A549 (cell line): ENCODE data around the gene UBE3C. TPM values are rescaled to one million over a fixed set of nuclear protein-coding genes. Genes with fewer than 3 reads are reported as not detected.

ENCODE experiments used
- ATAC-seq, 2 experiments: fragments of 200-7000 bp in 1 of 2; fragments of >200 bp in 1 of 2; cut with Nextera tagmentation in 1 of 2; cut with Tn5 transposase in 1 of 2; 3 replicates each; pipeline versions ENCODE4 v1.8.0 to v1.9.1; 2018 to 2020; ENCODE audit warnings: mild to moderate bottlenecking in 1 of 2, moderate library complexity in 1 of 2
- CTCF ChIA-PET: fragments of 300-600 bp; sonication (Branson Sonifier 250); formaldehyde crosslinking; extraction: SDS; loops from one replicate; lab custom pipeline; 2021; ENCODE audit warnings: antibody characterized with exemption, inconsistent platforms; lab: Yijun Ruan, JAX
- POLR2A ChIA-PET: fragments of 350-600 bp; formaldehyde crosslinking; extraction: SDS; loops from one replicate; lab custom pipeline; 2021; ENCODE audit warnings: antibody characterized with exemption, inconsistent platforms; lab: Yijun Ruan, JAX
- DNase-seq, 2 experiments: peaks; one replicate each; pipeline versions ENCODE4 v3.0.0 to v3.0.0-alpha.2; 2011 to 2016; ENCODE audit warnings: low read depth in 1 of 2, low spot score in 1 of 2
- FAIRE-seq: peaks from 2 replicates; lab custom pipeline; 2011; peaks lifted over from hg19 to GRCh38; lab: Jason Lieb, UNC
- H3K27ac ChIP-seq, 2 experiments: fragments of >200 bp; sonication (Bioruptor Twin); formaldehyde crosslinking; 3 replicates each; pipeline ENCODE4 v1.5.1; 2016 to 2017
- H3K4me1 ChIP-seq: fragments of >200 bp; sonication (Bioruptor Twin); formaldehyde crosslinking; 3 replicates; pipeline ENCODE4 v1.6.1; 2016
- H3K4me2 ChIP-seq: fragments of >200 bp; sonication (Bioruptor Twin); formaldehyde crosslinking; 3 replicates; pipeline ENCODE4 v1.6.1; 2016
- H3K4me3 ChIP-seq: fragments of >200 bp; sonication (Bioruptor Twin); formaldehyde crosslinking; 3 replicates; pipeline ENCODE4 v1.5.1; 2016
- H3K9me3 ChIP-seq: fragments of >200 bp; sonication (Bioruptor Twin); formaldehyde crosslinking; 3 replicates; pipeline ENCODE4 v1.6.1; 2016
- ATOH8 ChIP-seq: fragments of 250-450 bp; sonication (Bioruptor Pico); IDR thresholded peaks from 2 replicates; pipeline ENCODE4 v1.5.0; 2020; ENCODE audit warnings: low read depth, mild to moderate bottlenecking, moderate library complexity
- CBX8 ChIP-seq: fragments of 200-600 bp; sonication (generic); IDR thresholded peaks from 2 replicates; pipeline ENCODE4 v1.6.1; 2016
- CEBPB ChIP-seq, 2 experiments: fragments of >200 bp in 1 of 2; sonication (Bioruptor Twin) in 1 of 2; formaldehyde crosslinking in 1 of 2; IDR thresholded peaks; 2 replicates each; pipeline ENCODE4 v1.6.1; 2012 to 2016
- CHD4 ChIP-seq: fragments of 200-600 bp; sonication (generic); IDR thresholded peaks from 2 replicates; pipeline ENCODE4 v1.6.1; 2016; ENCODE audit warnings: antibody characterized with exemption, mild to moderate bottlenecking, borderline replicate concordance
- CTCF ChIP-seq: fragments of >200 bp; sonication (Bioruptor Twin); formaldehyde crosslinking; IDR thresholded peaks from 3 replicates; pipeline ENCODE4 v1.5.1; 2016
- E2F6 ChIP-seq: IDR thresholded peaks from 2 replicates; pipeline ENCODE4 v1.6.1; 2012; ENCODE audit warnings: low read depth, borderline replicate concordance
- EHMT2 ChIP-seq: fragments of 200-600 bp; sonication (generic); IDR thresholded peaks from 2 replicates; pipeline ENCODE4 v1.6.1; 2016; ENCODE audit warnings: antibody characterized with exemption, low read depth, mild to moderate bottlenecking, moderate library complexity
- EP300 ChIP-seq, 2 experiments: fragments of >200 bp; sonication (Bioruptor Twin); formaldehyde crosslinking; IDR thresholded peaks; 2 replicates in 1 of 2; 3 replicates in 1 of 2; pipeline ENCODE4 v1.6.1; 2016 to 2017
- FOSB ChIP-seq: fragments of 250-450 bp; sonication (Bioruptor Pico); IDR thresholded peaks from 2 replicates; pipeline ENCODE4 v1.5.0; 2020; ENCODE audit warnings: mild to moderate bottlenecking, moderate library complexity
- HOXB13 ChIP-seq: fragments of 250-450 bp; sonication (Bioruptor Pico); IDR thresholded peaks from 2 replicates; pipeline ENCODE4 v1.5.0; 2020; ENCODE audit warnings: low read depth, mild to moderate bottlenecking, moderate library complexity
- JUN ChIP-seq, 2 experiments: fragments of >200 bp; sonication (Bioruptor Twin); formaldehyde crosslinking; IDR thresholded peaks; 2 replicates in 1 of 2; 3 replicates in 1 of 2; pipeline ENCODE4 v1.6.1; 2016 to 2017
- JUNB ChIP-seq: fragments of >200 bp; sonication (Bioruptor Twin); formaldehyde crosslinking; IDR thresholded peaks from 2 replicates; pipeline ENCODE4 v1.6.1; 2016
- NR3C1 ChIP-seq: fragments of >200 bp; sonication (Bioruptor Twin); formaldehyde crosslinking; IDR thresholded peaks from 3 replicates; pipeline ENCODE4 v1.6.1; 2017
- POLR2A ChIP-seq: IDR thresholded peaks from 2 replicates; pipeline ENCODE4 v1.6.1; 2012; ENCODE audit warnings: mild to moderate bottlenecking, low read length
- RFX5 ChIP-seq: fragments of 450-650 bp; IDR thresholded peaks from 2 replicates; pipeline ENCODE4 v1.7.1; 2014; ENCODE audit warnings: antibody characterized with exemption, mild to moderate bottlenecking, moderate library complexity
- SMC3 ChIP-seq: fragments of >200 bp; sonication (Bioruptor Twin); formaldehyde crosslinking; IDR thresholded peaks from 3 replicates; pipeline ENCODE4 v1.6.1; 2018; ENCODE audit warnings: inconsistent platforms
- TFCP2L1 ChIP-seq: fragments of 250-450 bp; sonication (Bioruptor Pico); IDR thresholded peaks from 2 replicates; pipeline ENCODE4 v1.5.0; 2021; ENCODE audit warnings: mild to moderate bottlenecking
- TP53 ChIP-seq: fragments of 250-450 bp; sonication (Bioruptor Pico); IDR thresholded peaks from 2 replicates; pipeline ENCODE4 v1.5.0; 2021; ENCODE audit warnings: mild to moderate bottlenecking, moderate library complexity
- USF2 ChIP-seq: fragments of 450-650 bp; IDR thresholded peaks from 2 replicates; pipeline ENCODE4 v1.6.1; 2014; ENCODE audit warnings: antibody characterized with exemption
- ZFP36 ChIP-seq: fragments of 450-650 bp; IDR thresholded peaks from 2 replicates; pipeline ENCODE4 v1.6.1; 2014; ENCODE audit warnings: borderline replicate concordance; ENCODE audit not compliant: partially characterized antibody
- ZNF302 ChIP-seq: fragments of 250-450 bp; sonication (Bioruptor Pico); IDR thresholded peaks from 2 replicates; pipeline ENCODE4 v1.9.0; 2021; ENCODE audit warnings: inconsistent platforms, mild to moderate bottlenecking, moderate library complexity
- WGBS: methylation state at CpG from one replicate; pipeline ENCODE4 v1.1.6; 2017; ENCODE audit errors: missing lambda C conversion rate; 5-methylcytosine and 5-hydroxymethylcytosine counted together
- polyA plus RNA-seq, 4 experiments: library from polyadenylated mRNA; depleted of rRNA in 3 of 4; stranded (reverse); fragments of >200 nt; fragmentation: RNase III in 1 of 4; extraction: RNeasy Plus Mini Kit Qiagen cat#74134 plus additional on column Dnase treatment in 1 of 4; gene quantifications; 2 replicates in 3 of 4; 3 replicates in 1 of 4; pipeline ENCODE4 v1.2.3, GENCODE V29; 2011 to 2017
- TF ChIP-seq, protein P1 (sequence below): IDR thresholded peaks from 2 replicates; pipeline ENCODE4 v1.6.1; 2012
- TF ChIP-seq, protein P2 (sequence below): fragments of 150-350 bp; IDR thresholded peaks from 2 replicates; pipeline ENCODE4 v1.6.1; 2014; ENCODE audit warnings: low read depth, mild to moderate bottlenecking, low read length

UBE3C gene
- polyA plus RNA-seq, 2 of the 4 experiments (the other 2 are of a cell fraction), result 52.1 to 73.2 TPM

GRCh38 chr7:157208571-157209413 lies 70.1 kb downstream of the UBE3C start (continued):
- no peak for TF ChIP-seq E2F6
- TF ChIP-seq TP53 (CRISPR knock-in tag), result no peak
- TF ChIP-seq USF2, result no peak

DNA sequence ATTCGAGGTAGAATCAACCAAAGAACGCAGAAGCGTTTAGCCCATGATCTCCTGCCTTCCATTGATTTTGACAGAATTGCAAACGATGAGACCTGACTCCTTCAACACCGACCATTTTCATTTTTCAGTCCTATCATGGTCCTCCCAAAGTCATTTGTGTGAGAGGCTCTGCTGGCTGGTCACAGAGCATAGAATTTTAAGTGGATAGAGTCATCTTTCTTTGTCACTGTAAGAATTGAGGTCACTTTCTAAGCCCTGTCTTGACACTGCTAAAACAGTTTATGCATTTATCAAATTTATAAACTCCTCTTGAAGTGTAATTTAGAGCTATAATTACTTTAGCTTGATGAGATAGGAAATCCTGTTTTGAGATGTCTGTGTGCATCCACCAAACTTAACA lies 72.0 kb downstream of the UBE3C start:
- no peak overlapping the region for H3K4me2 ChIP-seq
- WGBS, result 92% methylated on average over 5 of the region's 5 CpGs
- no peak for TF ChIP-seq EP300 (IDR thresholded peaks at IDR 0.05)
- TF ChIP-seq RFX5, result no peak
- TF ChIP-seq CTCF, result no peak
- no peak for TF ChIP-seq FOSB (CRISPR knock-in tag)
- TF ChIP-seq SMC3, result no peak
- no peak for TF ChIP-seq HOXB13
- no peak for TF ChIP-seq CEBPB (IDR thresholded peaks at IDR 0.05)
- no peak for TF ChIP-seq POLR2A
- TF ChIP-seq CHD4, result no peak
- TF ChIP-seq ATOH8 (CRISPR knock-in tag), result no peak
- no peak for TF ChIP-seq ZNF302 (CRISPR knock-in tag)
- no peak for TF ChIP-seq ZFP36
- TF ChIP-seq CBX8, result no peak
- no peak for TF ChIP-seq EHMT2
- no peak for TF ChIP-seq NR3C1
- TF ChIP-seq TFCP2L1 (CRISPR knock-in tag), result no peak
- TF ChIP-seq JUNB, result no peak
- TF ChIP-seq JUN (IDR thresholded peaks at IDR 0.05), result no peak
- TF ChIP-seq, protein P1, sequence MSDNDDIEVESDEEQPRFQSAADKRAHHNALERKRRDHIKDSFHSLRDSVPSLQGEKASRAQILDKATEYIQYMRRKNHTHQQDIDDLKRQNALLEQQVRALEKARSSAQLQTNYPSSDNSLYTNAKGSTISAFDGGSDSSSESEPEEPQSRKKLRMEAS, result no peak
- TF ChIP-seq, protein P2, sequence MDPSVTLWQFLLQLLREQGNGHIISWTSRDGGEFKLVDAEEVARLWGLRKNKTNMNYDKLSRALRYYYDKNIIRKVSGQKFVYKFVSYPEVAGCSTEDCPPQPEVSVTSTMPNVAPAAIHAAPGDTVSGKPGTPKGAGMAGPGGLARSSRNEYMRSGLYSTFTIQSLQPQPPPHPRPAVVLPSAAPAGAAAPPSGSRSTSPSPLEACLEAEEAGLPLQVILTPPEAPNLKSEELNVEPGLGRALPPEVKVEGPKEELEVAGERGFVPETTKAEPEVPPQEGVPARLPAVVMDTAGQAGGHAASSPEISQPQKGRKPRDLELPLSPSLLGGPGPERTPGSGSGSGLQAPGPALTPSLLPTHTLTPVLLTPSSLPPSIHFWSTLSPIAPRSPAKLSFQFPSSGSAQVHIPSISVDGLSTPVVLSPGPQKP, result no peak
- TF ChIP-seq, all 56 proteins: peak for 0
- POLR2A ChIA-PET, result no interaction called here
- no peak for DNase-seq
- no peak overlapping the region for H3K27ac ChIP-seq
- H3K4me1 ChIP-seq, result no peaks in the 10 kb centered on the region
- H3K9me3 ChIP-seq, result no peaks in the 10 kb centered on the region
- no peak for FAIRE-seq
- H3K4me3 ChIP-seq, result no peak overlapping the region
- CTCF ChIA-PET, result interaction anchor here (0.8 to 1.7 kb wide), 4 partner anchors 18 to 198 kb away, joined by 3 to 4 read pairs (median 3); no protein-coding TSS in a partner anchor
- ATAC-seq, result no peak
